ENCODE results near the gene MECR.
"Not testable (repeated sequence)": the region's sequence is repeated elsewhere in the genome, so short reads cannot be mapped to it uniquely, and the experiment has no call there.

Gene MECR

DNA sequence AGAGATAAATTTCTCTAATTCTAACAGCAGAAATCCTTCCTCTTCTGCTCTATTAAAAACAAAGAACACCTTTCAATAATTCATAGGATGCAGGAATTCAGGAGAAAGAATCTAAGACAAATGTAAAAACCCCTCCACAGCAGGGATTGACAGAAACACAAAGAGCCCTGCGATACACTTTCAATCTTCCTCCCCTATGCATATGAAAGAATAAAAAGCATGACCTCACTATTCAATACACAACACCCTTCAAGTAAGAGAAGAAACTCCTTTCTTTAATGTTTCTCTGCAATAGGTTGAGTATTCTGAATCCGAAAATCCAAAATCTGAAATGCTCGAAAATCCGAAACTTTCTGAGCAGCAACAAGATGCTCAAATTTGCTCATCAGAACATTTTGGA is 66.1 kb downstream of the MECR start:
- DNase-seq: no peak

GRCh38 chr1:29162476-29163138 is 68.1 kb downstream of the MECR start:
- no peak for DNase-seq

DNA sequence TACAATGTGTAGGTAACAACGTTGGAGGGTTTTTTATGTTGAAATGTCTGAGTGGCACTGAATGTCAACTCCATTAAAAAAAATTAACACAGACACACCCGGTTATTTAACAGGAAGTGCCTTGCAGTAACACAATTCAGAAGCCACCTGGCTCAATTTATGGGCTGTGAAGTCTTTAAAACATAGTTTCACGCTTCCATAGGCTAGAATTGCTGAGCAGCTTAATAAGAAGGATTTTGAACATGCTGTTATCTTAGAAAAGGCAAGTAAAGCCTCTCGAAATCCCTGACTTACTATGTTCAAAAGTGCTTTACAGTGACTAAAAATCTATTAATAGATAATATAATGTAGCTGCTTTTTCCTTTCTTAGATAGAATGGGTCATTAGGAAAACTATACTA is 68.7 kb downstream of the MECR start:
- DNase-seq: no peak

- DNase-seq: no peak
These were observed 71.0 kb downstream of the MECR start for GRCh38 chr1:29159773-29160172.

DNA sequence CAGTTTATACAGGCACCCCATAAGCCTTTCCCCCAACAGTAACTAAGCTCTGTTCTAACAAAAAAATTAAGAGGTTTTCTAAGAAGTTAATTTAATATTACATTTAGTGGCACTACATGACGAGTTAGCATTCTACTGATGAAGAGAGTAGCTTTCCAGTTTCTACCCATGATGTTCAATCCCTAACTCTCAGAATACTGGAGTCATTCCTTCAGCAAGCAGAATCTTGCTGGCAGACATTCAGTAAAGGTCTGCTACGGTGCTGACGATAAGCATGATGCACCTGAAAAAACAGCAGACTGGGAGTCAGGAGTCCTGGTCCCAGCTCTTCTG is 73.5 kb downstream of the MECR start:
- no peak for DNase-seq

DNA sequence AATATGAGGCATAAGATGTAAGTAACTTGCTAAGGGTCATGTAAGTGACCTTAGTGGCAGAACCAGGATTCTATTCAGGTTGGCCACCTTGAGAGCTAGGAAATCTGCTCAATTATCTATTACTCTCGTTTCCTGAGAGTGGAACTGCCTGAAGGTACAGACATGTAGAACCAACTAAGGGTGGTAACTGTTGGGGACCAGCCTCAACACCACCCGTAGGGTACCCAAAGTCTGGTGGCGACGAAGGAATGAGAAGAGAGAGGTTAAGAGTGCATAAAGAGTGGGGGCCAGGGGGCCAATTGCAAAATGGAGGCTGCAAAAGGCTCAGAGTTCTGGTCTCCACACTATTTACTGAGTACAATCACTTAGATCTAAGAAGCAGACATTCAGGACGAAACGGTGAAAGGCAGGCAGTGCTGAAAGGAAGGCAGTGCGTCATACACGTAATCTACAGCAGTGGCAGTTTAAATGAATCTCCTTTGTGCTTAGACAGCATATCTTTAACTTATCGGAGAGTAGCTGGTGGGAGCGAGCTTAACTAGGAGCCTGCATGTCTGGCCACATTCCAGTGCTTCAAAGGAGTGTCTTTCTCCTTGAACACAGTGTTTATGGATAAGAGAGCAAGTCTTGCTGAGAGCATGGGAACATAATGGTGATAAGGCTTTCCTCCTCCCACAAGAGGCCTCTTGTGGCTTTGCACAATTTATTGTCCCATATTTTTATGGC is 74.0 kb downstream of the MECR start:
- no peak for DNase-seq

DNA sequence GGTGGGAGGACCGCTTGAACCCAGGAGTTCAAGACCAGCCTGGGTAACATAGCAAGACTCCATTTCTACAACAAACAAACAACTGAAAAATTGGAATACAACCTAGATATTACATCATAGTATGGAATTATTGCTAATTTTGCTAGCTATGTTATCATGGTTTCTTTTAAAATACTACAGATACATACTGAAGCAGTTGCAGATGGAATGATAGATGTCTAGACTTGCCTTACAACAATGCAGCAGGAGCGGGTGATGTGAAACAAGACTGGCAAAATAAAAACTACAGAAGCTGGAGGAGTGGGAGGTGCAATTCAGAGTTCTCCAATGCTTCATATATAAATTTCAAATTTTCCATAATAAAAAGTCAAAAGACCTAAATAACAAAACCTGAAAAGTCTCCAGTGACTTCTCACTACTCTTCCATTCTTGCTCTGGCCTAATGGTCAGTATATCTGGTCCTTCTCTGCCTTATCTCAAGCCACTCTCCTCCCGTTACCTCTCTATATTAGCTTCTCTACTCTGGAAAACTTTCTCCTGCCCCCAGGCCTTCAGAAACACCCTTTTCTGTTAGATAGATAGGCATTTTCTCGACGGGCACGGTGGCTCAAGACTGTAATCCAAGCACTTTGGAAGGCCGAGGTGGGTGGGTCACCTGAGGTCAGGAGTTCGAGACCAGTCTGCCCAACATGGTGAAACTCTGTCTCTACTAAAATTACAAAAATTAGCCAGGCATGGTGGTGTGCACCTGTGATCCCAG is 78.5 kb downstream of the MECR start:
- DNase-seq: no peak

DNA sequence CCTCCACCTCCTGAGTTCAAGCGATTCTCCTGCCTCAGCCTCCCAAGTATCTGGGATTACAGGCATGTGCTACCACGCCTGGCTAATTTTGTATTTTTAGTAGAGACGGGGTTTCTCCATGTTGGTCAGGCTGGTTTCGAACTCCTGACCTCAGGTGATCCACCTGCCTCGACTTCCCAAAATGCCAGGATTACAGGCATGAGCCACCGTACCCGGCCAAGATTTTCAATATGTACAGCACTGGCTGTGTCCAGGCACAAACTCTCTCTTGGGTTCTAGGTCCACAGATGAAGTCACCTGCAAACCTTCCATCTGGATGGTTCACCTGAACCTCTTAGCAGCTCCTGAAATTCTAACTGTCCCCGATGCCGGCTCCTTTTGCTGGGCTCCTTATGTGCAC is 80.4 kb downstream of the MECR start:
- not testable (repeated sequence) for DNase-seq

DNA sequence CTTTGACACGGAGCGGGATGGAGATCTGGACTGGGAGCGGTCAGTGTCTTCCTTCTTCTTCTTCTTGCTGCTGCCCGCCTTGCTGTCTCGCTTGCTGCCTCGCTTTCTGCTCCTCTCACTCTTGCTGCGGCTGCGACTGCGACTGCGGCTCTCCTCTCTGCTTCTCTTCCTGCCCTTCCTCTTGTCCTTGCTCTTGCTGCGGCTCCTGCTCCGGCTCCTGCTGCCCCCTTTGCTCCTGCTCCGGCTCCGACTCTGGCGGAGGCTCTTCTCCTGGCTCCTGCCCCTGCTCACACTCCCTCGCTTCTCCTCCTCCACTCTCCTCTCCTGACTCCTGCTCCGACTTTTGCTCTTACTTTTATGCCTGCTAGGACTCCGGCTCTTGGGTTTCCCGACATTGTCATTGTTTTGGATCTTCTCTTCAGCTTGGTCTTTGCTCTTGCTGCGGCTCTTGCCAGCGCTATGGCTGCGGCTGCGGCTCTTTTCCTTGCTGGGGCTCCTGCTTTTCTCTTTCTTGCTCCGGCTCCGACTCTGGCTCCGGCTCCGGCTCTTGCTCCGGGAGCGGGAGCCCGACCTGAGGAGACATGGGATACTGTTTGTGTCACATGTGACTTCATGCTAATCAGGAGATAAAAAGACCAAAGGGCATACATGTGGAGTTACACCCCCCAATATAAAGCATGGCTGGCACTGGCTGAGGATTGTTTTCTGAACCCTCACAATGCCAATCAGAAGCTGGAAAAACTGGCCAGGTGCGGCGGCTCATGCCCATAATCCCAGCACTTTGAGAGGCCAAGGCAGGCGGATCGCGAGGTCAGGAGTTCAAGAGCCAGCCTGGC is 81.9 kb downstream of the MECR start:
- no peak for DNase-seq

GRCh38 chr1:29145739-29146437 is 84.8 kb downstream of the MECR start:
- DNase-seq: no peak

- DNase-seq: no peak
These were observed 86.6 kb downstream of the MECR start for GRCh38 chr1:29144178-29144577.

DNA sequence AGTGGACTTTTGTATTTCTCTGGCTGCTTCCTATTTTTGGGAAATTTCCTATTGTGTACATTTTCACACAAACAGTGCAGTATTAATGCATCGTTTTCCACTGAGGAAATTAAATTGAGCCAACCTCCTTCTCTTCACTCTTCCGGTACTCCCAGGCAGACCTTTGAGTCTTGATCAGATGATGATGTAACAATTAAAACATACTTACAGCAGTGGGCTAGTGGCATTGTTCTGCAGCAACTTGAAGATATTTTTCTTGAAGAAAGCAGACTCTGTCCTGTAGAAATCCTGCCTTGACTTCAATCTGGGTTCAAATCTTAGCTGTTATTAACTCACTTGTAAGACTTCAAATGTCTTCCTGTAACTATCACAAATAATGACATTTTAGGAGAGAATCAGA is 88.0 kb downstream of the MECR start:
- DNase-seq: no peak
